ENCODE results near the gene NGDN.

Gene NGDN

DNA sequence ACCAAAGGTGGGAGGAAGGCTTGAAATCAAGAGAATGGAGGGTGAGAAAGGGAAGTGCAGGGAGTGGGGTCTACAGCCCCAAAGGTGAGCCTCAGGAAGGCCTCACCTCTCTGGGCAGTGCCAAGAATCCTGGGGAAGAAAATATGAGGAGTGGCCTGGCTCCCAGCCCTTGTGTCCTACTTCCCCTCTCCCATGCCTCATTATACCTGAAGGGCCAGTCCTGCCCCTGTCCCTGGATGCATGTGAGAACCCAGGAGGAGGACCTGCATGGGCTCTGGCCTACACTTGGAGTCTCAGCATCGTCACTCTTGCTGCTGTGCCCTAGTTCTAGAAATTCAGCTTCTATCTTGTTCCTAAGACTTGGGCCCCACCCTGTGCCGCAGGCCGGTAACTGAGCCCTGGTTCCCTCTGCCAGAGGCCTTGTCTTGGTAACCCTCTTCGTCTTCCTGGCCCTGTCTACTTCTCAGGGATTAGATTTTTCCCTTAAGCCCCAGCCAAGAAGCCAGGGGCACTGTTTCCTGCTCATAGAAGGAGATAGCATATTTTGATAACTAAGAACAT, 23.1 kb upstream of the NGDN start:
- Histone ChIP-seq H2AFZ (ENCODE audit: low read length) (no peak overlapping the region), H3K4me2 (ENCODE audit: low read length) (no peak overlapping the region)

DNA sequence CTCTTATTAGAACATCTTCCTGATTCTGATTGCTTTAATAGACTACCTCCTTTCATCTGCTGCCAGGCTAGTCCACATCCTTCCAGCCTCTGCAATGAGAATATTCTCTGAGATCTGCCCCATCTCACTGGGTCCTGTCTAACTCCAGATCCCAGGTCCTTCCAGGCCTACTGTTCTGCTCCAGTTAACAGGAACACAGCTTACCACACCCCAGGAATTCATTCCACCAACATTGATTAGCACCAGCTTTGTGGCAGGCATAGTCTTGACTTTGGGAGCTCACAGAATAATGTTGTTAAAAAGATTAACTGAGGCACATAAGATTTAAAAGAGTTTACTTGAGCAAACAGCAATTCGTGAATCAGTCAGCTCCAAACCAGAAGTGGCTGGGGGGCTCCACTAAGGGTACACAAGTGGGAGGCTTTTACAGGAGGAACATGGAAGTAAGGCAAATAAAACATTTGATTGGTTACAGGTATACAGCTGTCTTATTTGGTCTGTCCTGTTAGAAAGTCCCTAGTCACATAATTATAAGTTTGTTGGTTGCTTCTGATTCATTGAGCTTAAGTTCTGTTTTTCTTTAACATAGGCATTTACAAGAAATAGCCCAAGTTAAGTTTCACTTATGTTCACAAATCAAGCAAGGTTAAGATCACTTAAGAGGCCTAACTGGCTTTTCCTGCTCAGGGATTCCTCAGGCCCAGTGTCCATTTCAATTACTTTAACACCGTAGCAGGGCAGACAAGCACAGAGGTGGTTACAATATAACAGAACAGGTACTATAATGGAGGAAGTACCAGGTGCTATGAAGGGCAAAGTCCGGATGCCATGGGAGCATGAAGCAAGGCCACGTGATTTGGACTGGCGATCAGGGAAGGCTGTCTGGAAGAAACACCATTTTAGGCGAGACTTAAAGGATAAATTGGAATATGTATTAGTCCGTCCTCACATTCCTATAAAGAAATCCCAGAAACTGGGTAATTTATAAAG, 21.8 kb upstream of the NGDN start:
- H3K27me3 ChIP-seq (ENCODE audit: insufficient read depth, low read length) = no peaks in the 10 kb centered on the region
- H3K9ac ChIP-seq (ENCODE audit: low read length) = no peak overlapping the region
- no peaks in the 10 kb centered on the region for H3K9me2 ChIP-seq (ENCODE audit: low read depth, low read length)
- H3K9me3 ChIP-seq (ENCODE audit: low read length) = 0 out of 2 replicates have a peak, but pooled peaks cover 4% of the 10 kb centered on the region
- H3K79me2 ChIP-seq (ENCODE audit: insufficient read depth, low read length) = no peaks in the 10 kb centered on the region
- H3K4me3 ChIP-seq (ENCODE audit: low read depth, low read length, poor library complexity, severe bottlenecking) = no peak overlapping the region
- H3K36me3 ChIP-seq (ENCODE audit: insufficient read depth, low read length) = no peaks in the 10 kb centered on the region
- TF ChIP-seq, protein P1, sequence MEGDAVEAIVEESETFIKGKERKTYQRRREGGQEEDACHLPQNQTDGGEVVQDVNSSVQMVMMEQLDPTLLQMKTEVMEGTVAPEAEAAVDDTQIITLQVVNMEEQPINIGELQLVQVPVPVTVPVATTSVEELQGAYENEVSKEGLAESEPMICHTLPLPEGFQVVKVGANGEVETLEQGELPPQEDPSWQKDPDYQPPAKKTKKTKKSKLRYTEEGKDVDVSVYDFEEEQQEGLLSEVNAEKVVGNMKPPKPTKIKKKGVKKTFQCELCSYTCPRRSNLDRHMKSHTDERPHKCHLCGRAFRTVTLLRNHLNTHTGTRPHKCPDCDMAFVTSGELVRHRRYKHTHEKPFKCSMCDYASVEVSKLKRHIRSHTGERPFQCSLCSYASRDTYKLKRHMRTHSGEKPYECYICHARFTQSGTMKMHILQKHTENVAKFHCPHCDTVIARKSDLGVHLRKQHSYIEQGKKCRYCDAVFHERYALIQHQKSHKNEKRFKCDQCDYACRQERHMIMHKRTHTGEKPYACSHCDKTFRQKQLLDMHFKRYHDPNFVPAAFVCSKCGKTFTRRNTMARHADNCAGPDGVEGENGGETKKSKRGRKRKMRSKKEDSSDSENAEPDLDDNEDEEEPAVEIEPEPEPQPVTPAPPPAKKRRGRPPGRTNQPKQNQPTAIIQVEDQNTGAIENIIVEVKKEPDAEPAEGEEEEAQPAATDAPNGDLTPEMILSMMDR (IDR thresholded peaks at IDR 0.05; ENCODE audit: low read length) = no peak
- no peaks in the 10 kb centered on the region for H3K4me1 ChIP-seq (ENCODE audit: insufficient read depth, low read length, severe bottlenecking)
- H3K4me2 ChIP-seq (ENCODE audit: low read length) = no peak overlapping the region
- H3K27ac ChIP-seq (ENCODE audit: low read depth, low read length, poor library complexity, severe bottlenecking) = no peak overlapping the region
- H2AFZ ChIP-seq (ENCODE audit: low read length) = no peak overlapping the region
- no peaks in the 10 kb centered on the region for H4K20me1 ChIP-seq (ENCODE audit: insufficient read depth, low read length)
- H3F3A ChIP-seq (ENCODE audit: insufficient read depth, low read length) = no peaks in the 10 kb centered on the region

More for the DNA sequence above, 23.1 kb upstream of the NGDN start:
- Histone ChIP-seq H3F3A (ENCODE audit: insufficient read depth, low read length) (no peaks in the 10 kb centered on the region), H3K9me2 (ENCODE audit: low read depth, low read length) (no peaks in the 10 kb centered on the region), H3K4me1 (ENCODE audit: insufficient read depth, low read length, severe bottlenecking) (no peaks in the 10 kb centered on the region), H3K4me3 (ENCODE audit: low read depth, low read length, poor library complexity, severe bottlenecking) (no peak overlapping the region), H4K20me1 (ENCODE audit: insufficient read depth, low read length) (no peaks in the 10 kb centered on the region), H3K9me3 (ENCODE audit: low read length) (no peaks in the 10 kb centered on the region), H3K79me2 (ENCODE audit: insufficient read depth, low read length) (no peaks in the 10 kb centered on the region), H3K36me3 (ENCODE audit: insufficient read depth, low read length) (no peaks in the 10 kb centered on the region), H3K27me3 (ENCODE audit: insufficient read depth, low read length) (no peaks in the 10 kb centered on the region), H3K9ac (ENCODE audit: low read length) (no peak overlapping the region), H3K27ac (ENCODE audit: low read depth, low read length, poor library complexity, severe bottlenecking) (no peak overlapping the region)
- TF ChIP-seq, protein P1 (IDR thresholded peaks at IDR 0.05; ENCODE audit: low read length) = no peak
- TF ChIP-seq EZH2 (IDR thresholded peaks at IDR 0.05; ENCODE audit: borderline replicate concordance, low read length) = no peak

DNA sequence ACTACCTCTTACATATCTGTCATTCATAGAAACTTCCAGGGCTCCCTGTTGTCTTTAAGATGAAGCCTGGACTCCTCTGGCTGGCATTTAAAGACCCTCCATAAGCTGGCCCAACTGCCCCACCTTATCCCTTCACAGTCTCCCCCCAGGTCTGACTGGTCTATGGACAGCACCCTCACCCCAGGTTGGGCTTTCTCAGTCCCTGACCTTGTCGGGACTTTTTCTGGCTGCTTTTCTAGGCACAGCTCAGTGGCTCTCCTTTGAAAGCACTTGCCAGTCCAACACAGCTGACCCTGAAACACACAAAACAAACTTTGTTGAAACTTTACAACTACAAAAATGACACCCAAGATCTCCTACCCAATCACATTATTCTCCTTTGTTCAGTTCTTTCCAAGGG, 20.2 kb upstream of the NGDN start:
- Histone ChIP-seq H3K4me2 (ENCODE audit: low read length) (no peak overlapping the region), H3K9ac (ENCODE audit: low read length) (no peak overlapping the region), H3K36me3 (ENCODE audit: insufficient read depth, low read length) (no peaks in the 10 kb centered on the region), H4K20me1 (ENCODE audit: insufficient read depth, low read length) (no peaks in the 10 kb centered on the region), H3F3A (ENCODE audit: insufficient read depth, low read length) (no peaks in the 10 kb centered on the region), H2AFZ (ENCODE audit: low read length) (no peak overlapping the region), H3K27ac (ENCODE audit: low read depth, low read length, poor library complexity, severe bottlenecking) (no peak overlapping the region), H3K9me2 (ENCODE audit: low read depth, low read length) (no peaks in the 10 kb centered on the region), H3K4me3 (ENCODE audit: low read depth, low read length, poor library complexity, severe bottlenecking) (no peak overlapping the region), H3K9me3 (ENCODE audit: low read length) (0 out of 2 replicates have a peak, but pooled peaks cover 4% of the 10 kb centered on the region), H3K27me3 (ENCODE audit: insufficient read depth, low read length) (no peaks in the 10 kb centered on the region), H3K79me2 (ENCODE audit: insufficient read depth, low read length) (no peaks in the 10 kb centered on the region), H3K4me1 (ENCODE audit: insufficient read depth, low read length, severe bottlenecking) (no peaks in the 10 kb centered on the region)
- TF ChIP-seq EZH2 (IDR thresholded peaks at IDR 0.05; ENCODE audit: borderline replicate concordance, low read length) = no peak
- TF ChIP-seq, protein P1 (IDR thresholded peaks at IDR 0.05; ENCODE audit: low read length) = no peak

Data from OCI-LY1 (cell line).